Neural progenitor cell (in vitro differentiated cells): ENCODE data around the gene SHC2. TPM values are rescaled to one million over a fixed set of nuclear protein-coding genes. Genes with fewer than 3 reads are reported as not detected.

Experiments used
- DNase-seq: peaks from one replicate; pipeline ENCODE4 v3.0.0-alpha.2; 2016; ENCODE audit warnings: low spot score
- H2AFZ ChIP-seq: fragments of 200-600 bp; sonication (generic); replicated peaks from 2 replicates; pipeline ENCODE4 v1.6.1; 2016; ENCODE audit warnings: antibody characterized with exemption
- H3F3A ChIP-seq: fragments of 200-600 bp; sonication (generic); 2 replicates; pipeline ENCODE4 v1.6.1; 2016; ENCODE audit warnings: antibody characterized with exemption, low read depth
- H3K27ac ChIP-seq: fragments of 200-600 bp; sonication (generic); 2 replicates; pipeline ENCODE4 v1.5.1; 2016; ENCODE audit warnings: mild to moderate bottlenecking
- H3K27me3 ChIP-seq: fragments of 200-600 bp; sonication (generic); 2 replicates; pipeline ENCODE4 v1.6.1; 2016; ENCODE audit warnings: mild to moderate bottlenecking, moderate library complexity
- H3K36me3 ChIP-seq: fragments of 200-600 bp; sonication (generic); 2 replicates; pipeline ENCODE4 v1.5.1; 2016
- H3K4me1 ChIP-seq: fragments of 200-600 bp; sonication (generic); 2 replicates; pipeline ENCODE4 v1.6.1; 2016; ENCODE audit warnings: mixed run types
- H3K4me2 ChIP-seq: fragments of 200-600 bp; sonication (generic); 2 replicates; pipeline ENCODE4 v1.6.1; 2016
- H3K4me3 ChIP-seq: fragments of 200-600 bp; sonication (generic); 2 replicates; pipeline ENCODE4 v1.5.1; 2016
- H3K79me2 ChIP-seq: fragments of 200-600 bp; sonication (generic); 2 replicates; pipeline ENCODE4 v1.6.1; 2016; ENCODE audit warnings: low read depth
- H3K9ac ChIP-seq: fragments of 200-600 bp; sonication (generic); 2 replicates; pipeline ENCODE4 v1.6.1; 2016
- H3K9me3 ChIP-seq: fragments of 200-600 bp; sonication (generic); 2 replicates; pipeline ENCODE4 v1.5.1; 2016; ENCODE audit warnings: low read depth
- H4K20me1 ChIP-seq: fragments of 200-600 bp; sonication (generic); 2 replicates; pipeline ENCODE4 v1.6.1; 2016; ENCODE audit warnings: low read depth
- H3K27ac Mint-ChIP-seq: 3 replicates; pipeline ENCODE4 v1.8.0; 2021; ENCODE audit warnings: mixed read lengths
- H3K27me3 Mint-ChIP-seq: 2 replicates; pipeline ENCODE4 v1.8.0; 2022; ENCODE audit warnings: low read depth, mild to moderate bottlenecking, inconsistent platforms, moderate library complexity, mixed read lengths; ENCODE audit not compliant: insufficient read depth
- H3K36me3 Mint-ChIP-seq: 3 replicates; pipeline ENCODE4 v1.8.0; 2021; ENCODE audit warnings: mixed read lengths
- H3K4me1 Mint-ChIP-seq: 3 replicates; pipeline ENCODE4 v1.8.0; 2021; ENCODE audit warnings: mixed read lengths
- H3K4me3 Mint-ChIP-seq: 3 replicates; pipeline ENCODE4 v1.8.0; 2021; ENCODE audit warnings: mild to moderate bottlenecking, moderate library complexity, mixed read lengths
- H3K9me3 Mint-ChIP-seq: 3 replicates; pipeline ENCODE4 v1.8.0; 2020; ENCODE audit warnings: mixed read lengths
- CTCF ChIP-seq: fragments of 200-600 bp; sonication (generic); IDR thresholded peaks from 2 replicates; pipeline ENCODE4 v1.5.1; 2017; ENCODE audit warnings: antibody characterized with exemption, mild to moderate bottlenecking
- EZH2 ChIP-seq: fragments of 200-600 bp; sonication (generic); IDR thresholded peaks from 2 replicates; pipeline ENCODE4 v1.6.1; 2017; ENCODE audit warnings: antibody characterized with exemption, mild to moderate bottlenecking, moderate library complexity
- EZH2phosphoT487 ChIP-seq: fragments of 200-600 bp; sonication (generic); IDR thresholded peaks from 2 replicates; pipeline ENCODE4 v1.6.1; 2017; ENCODE audit warnings: antibody characterized with exemption
- total RNA-seq: library from RNA; depleted of rRNA; stranded (reverse); fragments of >200 nt; gene quantifications from 2 replicates; pipeline ENCODE4 v1.2.3, GENCODE V29; 2015; ENCODE audit warnings: low replicate concordance

The SHC2 gene
- total RNA-seq, 1 donor from 2014 or later, result 3.2 TPM

- Histone ChIP-seq H3K27ac (no peak overlapping the region), H3F3A (peaks cover 39% of the 10 kb centered on the region), H4K20me1 (peaks cover 18% of the 10 kb centered on the region), H3K4me1 (no peaks in the 10 kb centered on the region), H3K9me3 (no peaks in the 10 kb centered on the region), H3K27me3 (peaks cover 32% of the 10 kb centered on the region), H2AFZ (no peak overlapping the region), H3K79me2 (no peaks in the 10 kb centered on the region), H3K9ac (no peak overlapping the region), H3K4me3 (no peak overlapping the region), H3K4me2 (no peak overlapping the region), H3K36me3 (no peaks in the 10 kb centered on the region)
- H3K27ac Mint-ChIP-seq, result no peak overlapping the region
- no peak for TF ChIP-seq EZH2phosphoT487
- TF ChIP-seq EZH2, result no peak
- TF ChIP-seq CTCF, result no peak
- peaks cover 2% of the 10 kb centered on the region for H3K36me3 Mint-ChIP-seq
- peaks cover 14% of the 10 kb centered on the region for H3K4me1 Mint-ChIP-seq
- H3K9me3 Mint-ChIP-seq, result peaks cover 3% of the 10 kb centered on the region
- H3K27me3 Mint-ChIP-seq, result peaks cover 12% of the 10 kb centered on the region
- no peak for DNase-seq
- no peak overlapping the region for H3K4me3 Mint-ChIP-seq
These were observed 32.7 kb upstream of the SHC2 start for GRCh38 chr19:493391-494170.

GRCh38 chr19:492091-492531, 31.3 kb upstream of the SHC2 start:
- H3K36me3 ChIP-seq, result no peaks in the 10 kb centered on the region
- H3K36me3 Mint-ChIP-seq, result peaks cover 5% of the 10 kb centered on the region
- no peak for TF ChIP-seq CTCF
- TF ChIP-seq EZH2, result no peak
- TF ChIP-seq EZH2phosphoT487, result no peak
- no peak overlapping the region for H3K27ac ChIP-seq
- H3K9me3 Mint-ChIP-seq, result peaks cover 3% of the 10 kb centered on the region
- no peak overlapping the region for H3K27ac Mint-ChIP-seq
- DNase-seq, result no peak
- no peak overlapping the region for H3K4me3 ChIP-seq
- peaks cover 11% of the 10 kb centered on the region for H3K27me3 Mint-ChIP-seq
- no peak overlapping the region for H3K4me2 ChIP-seq
- no peaks in the 10 kb centered on the region for H3K79me2 ChIP-seq
- H3K4me3 Mint-ChIP-seq, result no peak overlapping the region
- no peak overlapping the region for H3K9ac ChIP-seq
- H3K9me3 ChIP-seq, result no peaks in the 10 kb centered on the region
- H3K4me1 Mint-ChIP-seq, result peaks cover 18% of the 10 kb centered on the region
- H2AFZ ChIP-seq, result no peak overlapping the region
- H3K27me3 ChIP-seq, result peaks cover 17% of the 10 kb centered on the region
- H4K20me1 ChIP-seq, result peaks cover 11% of the 10 kb centered on the region
- H3K4me1 ChIP-seq, result no peaks in the 10 kb centered on the region
- H3F3A ChIP-seq, result peaks cover 43% of the 10 kb centered on the region

- Histone ChIP-seq H2AFZ (no peak overlapping the region), H3K4me1 (peaks cover 3% of the 10 kb centered on the region), H3K9me3 (no peaks in the 10 kb centered on the region), H3K4me2 (no peak overlapping the region), H3K36me3 (no peaks in the 10 kb centered on the region), H3F3A (peaks cover 51% of the 10 kb centered on the region), H3K4me3 (no peak overlapping the region), H3K27ac (no peak overlapping the region), H3K79me2 (no peaks in the 10 kb centered on the region), H3K9ac (no peak overlapping the region), H4K20me1 (peaks cover 10% of the 10 kb centered on the region), H3K27me3 (peaks cover 10% of the 10 kb centered on the region)
- H3K27me3 Mint-ChIP-seq, result peaks cover 12% of the 10 kb centered on the region
- H3K9me3 Mint-ChIP-seq, result peaks cover 3% of the 10 kb centered on the region
- H3K4me1 Mint-ChIP-seq, result peaks cover 21% of the 10 kb centered on the region
- H3K36me3 Mint-ChIP-seq, result peaks cover 5% of the 10 kb centered on the region
- no peak overlapping the region for H3K27ac Mint-ChIP-seq
- TF ChIP-seq CTCF (no peak), EZH2 (no peak), EZH2phosphoT487 (no peak)
- DNase-seq, result no peak
- H3K4me3 Mint-ChIP-seq, result no peak overlapping the region
These were observed 30.4 kb upstream of the SHC2 start for GRCh38 chr19:491146-491741.
